Smooth muscle cell of the brain vasculature (primary cell): ENCODE data around the gene PLEKHJ1.

Experiments used
- DNase-seq: peaks from one replicate; pipeline ENCODE4 v3.0.0-alpha.2; 2012; ENCODE audit warnings: low read depth, low spot score

The PLEKHJ1 gene

DNA sequence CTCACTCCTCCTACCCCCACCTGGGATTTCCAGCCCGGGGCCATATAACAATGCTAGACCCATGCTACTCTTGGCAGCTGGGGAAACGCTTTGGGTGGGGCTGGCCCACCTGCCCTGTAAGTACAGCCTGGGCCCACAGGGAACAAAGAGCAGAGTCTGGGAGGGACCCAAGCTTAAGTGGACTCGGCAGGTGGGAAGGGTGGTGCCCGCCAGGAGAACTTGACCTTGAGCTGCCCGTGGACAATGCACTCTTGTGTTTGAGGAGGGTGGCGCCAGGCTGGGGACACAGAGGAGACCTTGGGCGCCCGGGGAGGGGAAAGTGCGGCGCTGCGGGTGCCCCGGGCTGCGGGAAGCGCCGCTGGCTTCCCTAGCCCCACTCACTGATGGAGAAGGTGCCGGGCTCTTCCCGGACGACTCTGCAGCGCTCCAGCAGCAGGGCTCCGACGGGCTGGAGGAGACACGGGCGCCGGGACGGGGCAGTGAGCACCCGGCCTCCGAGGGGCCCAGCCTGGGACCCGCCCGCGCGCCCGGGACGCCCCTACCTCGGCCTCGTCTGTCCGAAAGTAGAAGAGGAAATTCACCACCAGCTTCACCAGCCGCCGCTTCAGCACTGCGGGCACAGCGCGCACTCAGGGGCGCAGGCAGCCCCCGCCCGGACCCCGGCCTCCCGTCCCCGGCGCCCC, 607 bp downstream of the PLEKHJ1 start:
- DNase-seq: no peak

DNA sequence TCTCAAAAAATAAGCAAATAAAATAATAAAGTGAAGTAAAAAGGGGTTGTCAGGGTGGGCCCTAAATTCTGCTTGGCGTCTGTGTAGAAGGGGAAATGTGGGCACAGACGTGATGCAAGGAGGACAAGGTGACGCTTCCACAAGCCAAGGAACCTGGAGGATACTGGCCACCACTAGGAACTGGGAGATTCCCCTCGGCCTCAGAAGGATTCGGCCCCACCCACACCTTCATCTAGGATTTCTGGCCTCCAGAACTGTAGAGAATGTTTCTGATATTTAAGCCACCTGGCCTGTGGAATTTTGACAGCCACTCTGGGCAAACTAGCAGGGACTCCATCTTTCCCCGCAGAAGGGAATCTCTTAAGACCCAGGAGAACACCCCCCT, 1.1 kb downstream of the PLEKHJ1 start:
- DNase-seq: no peak

DNA sequence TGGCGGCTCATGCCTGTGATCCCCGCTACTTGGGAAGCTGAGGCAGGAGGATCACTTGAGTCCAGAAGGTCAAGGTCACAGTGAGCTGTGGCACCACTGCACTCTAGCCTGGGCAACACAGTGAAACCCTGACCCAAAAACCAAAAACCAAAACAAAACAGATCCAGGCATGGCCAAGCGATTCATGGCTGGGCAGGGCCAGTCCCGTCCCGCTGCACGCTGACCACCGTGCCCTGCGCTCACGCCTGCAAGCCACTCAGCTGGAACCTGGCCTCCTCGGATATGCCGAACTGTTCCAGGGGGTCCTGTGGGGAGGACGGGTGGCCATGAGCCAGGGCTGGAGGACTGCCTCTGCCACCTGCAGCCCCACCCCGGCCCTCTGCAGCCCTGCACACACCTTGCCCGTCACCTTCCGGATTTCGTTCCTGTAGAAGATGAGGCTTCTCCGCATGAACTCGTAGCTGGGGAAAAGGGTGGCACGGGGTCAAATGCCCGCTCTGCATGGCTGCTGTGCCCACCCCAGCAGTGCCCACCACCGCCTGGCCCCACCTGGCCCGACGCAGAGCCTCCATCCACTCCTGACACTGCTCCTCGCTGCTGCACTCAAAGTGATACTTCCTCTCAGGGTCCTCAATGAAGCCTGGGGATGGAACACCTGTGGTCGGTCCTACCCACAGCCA, 2.4 kb downstream of the PLEKHJ1 start:
- no peak for DNase-seq

DNA sequence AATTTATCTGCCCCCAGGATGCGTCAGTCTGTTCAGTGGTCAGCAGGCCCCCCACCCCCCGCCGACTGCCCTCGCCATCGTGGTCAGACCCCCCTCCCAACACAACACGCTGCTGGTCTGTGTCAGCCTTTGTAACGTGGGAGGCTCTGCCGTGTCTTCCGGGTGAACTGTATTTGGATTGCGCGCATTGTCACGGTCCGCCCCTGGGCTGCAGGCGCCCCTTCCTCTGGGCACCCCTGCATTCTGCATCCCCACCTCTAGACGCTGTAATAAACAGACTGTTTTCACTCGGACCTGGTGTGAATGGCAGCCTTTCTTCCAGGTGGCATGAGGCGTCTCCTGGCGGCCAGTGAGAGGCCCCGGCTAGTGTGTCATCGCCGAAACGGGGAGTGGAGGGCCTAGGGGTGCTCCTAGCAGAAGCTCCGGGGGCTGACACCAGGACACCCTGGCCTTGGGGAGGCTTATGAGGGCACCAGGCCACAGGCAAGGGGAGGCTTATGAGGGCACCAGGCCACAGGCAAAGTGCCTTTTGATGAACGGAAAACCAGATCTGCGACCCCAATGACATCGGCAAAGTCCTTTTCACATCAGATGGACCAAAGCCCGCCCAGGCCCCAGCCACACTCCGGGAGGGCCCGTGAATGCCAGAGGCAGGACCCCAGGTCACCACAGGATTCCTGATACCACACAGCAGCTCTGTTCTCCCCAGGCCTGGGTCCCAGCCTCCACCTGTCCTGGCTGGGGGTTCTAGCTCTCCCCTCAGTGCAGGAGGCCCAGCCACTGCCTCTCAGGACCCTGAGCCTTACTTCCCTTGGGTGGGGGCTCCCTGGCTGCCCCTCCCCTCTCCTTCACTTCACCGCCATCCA, 3.6 kb downstream of the PLEKHJ1 start:
- DNase-seq: no peak

DNA sequence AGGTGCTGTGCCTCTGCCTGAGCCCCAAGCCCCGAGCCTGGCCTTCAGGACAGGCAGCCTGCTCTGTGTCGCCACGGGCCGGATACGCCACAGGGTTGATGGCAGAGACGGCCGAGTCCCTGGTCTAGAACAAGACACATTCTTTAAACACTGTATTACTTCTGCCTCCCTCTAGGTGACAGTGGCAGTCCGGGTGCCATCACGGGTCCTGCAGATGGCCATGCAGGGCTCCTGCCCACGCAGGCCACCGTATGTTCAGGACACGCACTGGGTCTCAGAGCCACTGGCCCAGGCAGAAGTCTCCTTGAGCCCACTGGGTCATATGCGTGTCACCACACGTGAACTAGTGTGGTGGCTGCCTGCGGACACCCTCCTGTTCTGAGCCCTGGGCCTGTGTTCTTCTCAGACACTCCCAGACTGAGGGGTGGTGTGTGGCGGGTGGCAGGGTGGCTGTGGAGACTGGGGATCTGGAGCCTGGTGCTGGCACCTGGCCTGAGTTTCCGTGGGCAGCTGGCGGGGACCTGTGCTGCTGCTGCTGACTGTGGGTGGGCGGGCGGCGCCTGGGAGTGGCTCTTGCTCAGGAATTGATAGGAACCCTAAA, 4.4 kb downstream of the PLEKHJ1 start:
- DNase-seq: no peak

DNA sequence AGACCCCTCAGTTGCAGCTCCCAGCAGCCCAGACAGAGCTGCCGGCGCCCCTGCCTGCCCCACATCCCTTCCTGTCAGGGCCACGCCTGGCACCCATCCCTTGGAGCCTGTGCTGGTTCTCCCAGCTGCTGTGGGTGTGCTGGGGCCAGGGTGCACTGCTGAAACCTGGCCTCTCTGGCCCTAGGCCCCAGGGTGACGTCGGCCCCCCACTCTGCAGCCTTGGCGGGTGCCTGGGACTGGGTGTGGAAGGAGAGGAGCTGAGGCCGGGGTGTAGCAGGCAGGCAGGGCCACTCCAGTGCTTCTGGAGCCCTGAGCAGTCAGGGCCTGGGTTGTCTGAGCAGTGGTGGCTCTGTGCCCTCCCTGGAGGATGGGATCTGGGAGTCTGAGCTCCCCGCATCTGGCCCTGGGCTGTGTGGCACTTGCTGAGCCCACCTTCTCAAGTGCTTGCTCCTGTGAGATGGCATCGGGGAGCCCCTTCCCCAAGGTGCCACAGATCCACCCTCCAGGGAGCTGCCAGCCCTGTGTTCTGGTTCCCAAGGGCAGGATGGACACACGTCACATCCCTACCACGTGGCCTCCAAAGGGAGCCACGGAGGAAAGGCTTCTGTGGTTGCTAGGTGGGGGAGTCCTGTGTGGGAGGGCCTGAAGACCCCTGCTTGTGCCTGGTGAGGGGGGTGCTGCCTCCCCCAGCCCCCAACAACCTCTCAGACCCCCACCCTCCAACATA, 5.2 kb downstream of the PLEKHJ1 start:
- no peak for DNase-seq

DNA sequence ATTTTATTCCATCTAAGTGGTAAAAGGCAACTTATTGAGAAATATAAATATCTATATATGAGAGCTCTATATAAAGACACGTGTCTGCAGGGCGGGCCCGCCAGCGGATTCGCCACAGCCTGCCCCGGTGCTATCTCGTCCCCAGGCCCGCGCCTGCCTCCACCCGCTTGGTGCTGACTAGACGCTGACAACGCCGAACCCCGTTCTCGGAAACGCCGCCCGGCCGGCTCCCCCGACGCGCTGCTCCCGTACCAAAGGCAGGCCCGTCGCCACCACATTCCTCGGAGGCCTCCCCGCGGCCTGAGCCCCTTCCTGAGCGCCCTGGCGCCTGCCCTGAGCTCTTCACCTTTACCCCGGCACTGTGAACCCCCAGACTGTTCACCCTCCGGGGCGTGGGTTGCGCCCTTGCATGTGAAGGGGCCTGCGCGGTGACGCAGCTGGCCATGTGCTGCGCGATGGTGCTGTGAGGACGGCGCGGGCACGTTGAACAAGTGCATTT, 6.0 kb downstream of the PLEKHJ1 start:
- no peak for DNase-seq

DNA sequence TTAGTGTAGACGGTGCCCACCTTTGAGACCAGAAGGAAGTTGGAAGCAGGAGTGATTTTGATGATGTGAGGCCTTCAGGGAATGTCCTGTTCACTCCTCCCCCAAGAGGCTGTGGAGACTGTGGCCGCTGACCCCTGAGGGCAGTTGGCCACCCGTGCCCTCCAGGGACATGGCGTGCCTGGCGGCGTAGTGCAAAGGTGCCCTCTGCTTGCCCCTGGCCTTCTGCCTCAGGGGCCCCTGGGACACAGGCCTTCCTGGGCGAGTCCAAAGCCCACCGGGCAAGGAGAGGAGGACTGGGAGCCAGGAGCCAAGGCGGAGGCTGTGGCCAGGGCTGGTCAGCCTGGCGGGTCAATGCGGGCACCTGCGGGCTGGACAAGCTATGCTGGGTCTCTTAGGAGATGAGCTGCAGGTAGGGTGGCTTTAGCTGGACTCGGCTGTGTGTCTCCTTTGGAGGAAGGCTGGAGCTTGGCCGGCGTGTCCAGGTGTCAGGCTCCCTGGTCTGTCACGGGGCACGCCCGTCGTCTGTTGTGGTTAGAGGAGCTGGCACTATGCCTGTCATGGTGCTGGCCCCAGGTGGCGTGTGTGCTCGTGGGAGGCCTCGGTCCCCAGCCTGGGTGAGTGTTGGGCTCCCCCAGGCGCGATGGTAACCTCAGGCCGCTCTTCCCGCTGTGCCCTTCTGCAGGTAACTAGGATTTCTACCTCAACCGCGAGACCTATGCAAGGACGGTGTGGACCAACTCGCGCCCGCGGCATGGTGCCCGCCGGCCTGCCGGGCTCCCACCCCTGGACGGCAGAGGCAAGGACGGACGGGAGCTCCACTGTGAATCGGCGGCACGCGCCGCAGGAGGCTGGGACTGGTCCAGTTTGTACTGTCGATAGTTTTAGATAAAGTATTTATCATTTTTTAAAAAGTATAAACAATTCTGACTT, 6.8 kb downstream of the PLEKHJ1 start:
- DNase-seq: no peak

DNA sequence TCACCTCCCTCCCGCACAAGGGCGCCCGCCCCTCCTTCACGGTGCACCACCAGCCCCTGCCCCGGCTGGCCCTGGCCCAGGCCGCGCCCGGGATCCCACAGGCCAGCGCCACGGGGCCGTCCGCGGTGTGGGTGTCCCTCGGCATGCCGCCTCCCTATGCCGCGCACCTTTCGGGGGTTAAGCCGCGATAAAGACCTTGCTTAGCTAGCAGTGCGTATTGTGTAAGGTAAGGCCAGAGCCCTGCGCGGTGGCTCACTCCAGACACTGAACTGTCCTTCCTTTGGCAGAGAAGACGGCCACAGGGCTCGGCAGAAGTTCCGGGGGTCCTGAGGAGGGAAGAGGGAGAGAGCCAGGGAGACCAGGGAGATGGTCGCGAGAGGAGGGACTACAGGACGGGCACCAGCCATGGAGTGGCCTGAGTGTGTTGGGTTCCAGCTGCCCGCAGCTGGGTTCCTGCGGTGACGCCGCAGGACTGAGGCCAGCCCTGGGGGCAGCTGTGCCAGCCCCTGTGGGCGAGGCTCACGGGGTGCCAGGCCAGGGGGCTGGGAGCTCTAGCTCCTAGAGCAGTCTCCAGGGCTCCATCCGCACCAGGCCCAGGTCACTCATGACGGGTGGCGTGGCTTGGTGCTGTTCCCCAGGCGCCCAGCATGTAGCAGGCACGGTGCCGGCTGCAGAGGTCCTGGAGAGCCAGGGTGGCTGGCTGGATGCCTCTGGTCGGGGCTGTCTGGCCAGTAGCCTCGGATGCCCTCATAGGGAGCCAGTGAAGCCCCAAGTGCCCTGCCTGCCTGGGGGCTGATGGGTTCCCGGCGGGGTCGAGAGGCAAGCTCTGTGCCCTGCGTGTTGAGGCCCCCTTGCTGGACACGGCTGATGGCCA, 7.7 kb downstream of the PLEKHJ1 start:
- no peak for DNase-seq

DNA sequence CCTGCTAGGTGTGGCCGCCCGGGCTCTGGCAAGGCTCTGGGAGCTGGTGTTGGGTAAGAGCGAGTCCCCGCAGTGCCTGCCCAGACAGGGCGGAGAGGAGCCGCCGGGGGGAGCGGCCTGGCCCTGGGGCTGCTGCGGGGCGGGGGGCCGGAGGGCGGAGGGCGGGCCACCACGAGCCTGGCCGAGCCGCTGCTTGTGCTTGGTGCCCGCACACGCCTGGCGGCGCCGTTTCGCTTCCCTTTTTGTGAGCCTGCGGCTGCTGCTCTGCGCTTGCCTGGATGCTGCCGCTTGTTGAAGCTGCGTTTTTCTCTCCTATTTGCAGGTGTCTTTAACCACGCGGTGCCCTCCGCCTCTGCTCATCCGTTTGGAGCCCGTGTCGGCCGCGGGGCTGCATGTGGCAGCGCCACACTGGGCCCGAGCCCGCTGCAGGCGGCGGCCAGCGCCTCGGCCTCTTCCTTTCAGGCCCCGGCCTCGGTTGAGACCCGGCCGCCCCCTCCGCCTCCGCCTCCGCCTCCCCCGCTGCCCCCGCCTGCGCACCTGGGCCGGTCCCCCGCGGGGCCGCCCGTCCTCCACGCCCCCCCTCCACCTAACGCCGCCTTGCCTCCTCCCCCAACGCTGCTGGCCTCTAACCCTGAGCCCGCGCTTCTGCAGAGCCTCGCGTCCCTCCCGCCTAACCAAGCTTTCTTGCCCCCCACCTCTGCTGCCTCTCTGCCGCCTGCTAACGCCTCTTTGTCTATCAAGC, 8.5 kb downstream of the PLEKHJ1 start:
- no peak for DNase-seq

DNA sequence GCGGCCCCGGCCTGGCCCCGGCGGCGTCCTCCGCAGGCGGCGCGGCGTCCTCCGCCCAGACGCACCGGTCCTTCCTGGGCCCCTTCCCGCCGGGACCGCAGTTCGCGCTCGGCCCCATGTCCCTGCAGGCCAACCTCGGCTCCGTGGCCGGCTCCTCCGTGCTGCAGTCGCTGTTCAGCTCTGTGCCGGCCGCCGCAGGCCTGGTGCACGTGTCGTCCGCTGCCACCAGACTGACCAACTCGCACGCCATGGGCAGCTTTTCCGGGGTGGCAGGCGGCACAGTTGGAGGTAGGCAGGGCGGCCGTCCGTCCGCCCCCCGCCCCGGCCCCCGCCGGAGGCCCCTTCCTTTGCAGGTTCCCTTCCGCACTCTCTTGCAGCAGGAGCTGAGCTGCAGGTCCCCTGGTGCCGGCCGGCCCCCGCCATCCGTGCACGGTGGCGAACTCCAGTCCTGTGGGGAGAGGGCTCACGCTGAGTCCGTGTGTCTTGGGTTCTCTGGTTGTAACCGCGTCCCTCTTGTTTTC, 9.2 kb downstream of the PLEKHJ1 start:
- DNase-seq: no peak

DNA sequence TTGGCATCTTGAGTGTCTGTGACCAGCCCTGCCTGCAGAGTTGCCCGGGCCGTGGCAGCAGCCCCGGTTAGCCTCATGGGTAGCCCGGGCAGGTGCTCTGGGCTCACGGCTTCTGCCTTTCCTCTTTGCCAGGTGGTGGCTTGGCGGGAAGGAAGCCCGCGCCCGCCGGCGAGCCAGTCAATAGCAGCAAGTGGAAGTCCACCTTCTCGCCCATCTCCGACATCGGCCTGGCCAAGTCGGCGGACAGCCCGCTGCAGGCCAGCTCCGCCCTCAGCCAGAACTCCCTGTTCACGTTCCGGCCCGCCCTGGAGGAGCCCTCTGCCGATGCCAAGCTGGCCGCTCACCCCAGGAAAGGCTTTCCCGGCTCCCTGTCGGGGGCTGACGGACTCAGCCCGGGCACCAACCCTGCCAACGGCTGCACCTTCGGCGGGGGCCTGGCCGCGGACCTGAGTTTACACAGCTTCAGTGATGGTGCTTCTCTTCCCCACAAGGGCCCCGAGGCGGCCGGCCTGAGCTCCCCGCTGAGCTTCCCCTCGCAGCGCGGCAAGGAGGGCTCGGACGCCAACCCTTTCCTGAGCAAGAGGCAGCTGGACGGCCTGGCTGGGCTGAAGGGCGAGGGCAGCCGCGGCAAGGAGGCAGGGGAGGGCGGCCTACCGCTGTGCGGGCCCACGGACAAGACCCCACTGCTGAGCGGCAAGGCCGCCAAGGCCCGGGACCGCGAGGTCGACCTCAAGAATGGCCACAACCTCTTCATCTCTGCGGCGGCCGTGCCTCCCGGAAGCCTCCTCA, 9.9 kb downstream of the PLEKHJ1 start:
- no peak for DNase-seq

DNA sequence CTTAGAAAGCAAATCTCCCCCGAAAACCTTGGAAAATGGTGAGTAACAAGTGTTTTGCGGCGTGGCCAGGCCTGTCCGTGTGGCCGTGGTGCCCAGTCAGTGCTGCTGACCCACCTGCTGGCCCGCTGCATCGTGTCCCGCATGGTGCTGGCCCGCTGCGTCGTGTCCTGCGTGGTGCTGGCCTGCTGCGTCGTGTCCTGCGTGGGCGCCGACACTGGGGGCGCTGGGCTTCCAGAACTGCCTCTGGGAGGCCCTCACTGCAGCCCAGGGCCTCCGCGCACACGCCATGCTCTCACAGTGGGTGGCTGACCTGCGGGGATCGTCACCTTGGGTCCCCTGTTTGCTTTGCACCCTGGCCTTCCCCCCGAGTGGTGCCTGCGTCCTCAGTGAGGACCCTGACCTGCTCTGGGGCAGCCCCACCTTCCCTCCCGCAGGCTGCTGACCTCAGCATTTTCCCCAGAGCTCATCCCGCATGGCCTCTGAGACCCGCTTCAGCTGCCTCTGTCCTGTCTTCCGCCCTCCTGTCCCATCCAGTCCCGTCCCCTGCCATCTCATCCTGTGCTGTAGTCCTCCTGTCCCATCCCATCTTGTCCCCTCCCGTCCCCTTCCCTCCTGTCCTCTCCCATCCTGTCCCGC, 10.6 kb downstream of the PLEKHJ1 start:
- DNase-seq: no peak

DNA sequence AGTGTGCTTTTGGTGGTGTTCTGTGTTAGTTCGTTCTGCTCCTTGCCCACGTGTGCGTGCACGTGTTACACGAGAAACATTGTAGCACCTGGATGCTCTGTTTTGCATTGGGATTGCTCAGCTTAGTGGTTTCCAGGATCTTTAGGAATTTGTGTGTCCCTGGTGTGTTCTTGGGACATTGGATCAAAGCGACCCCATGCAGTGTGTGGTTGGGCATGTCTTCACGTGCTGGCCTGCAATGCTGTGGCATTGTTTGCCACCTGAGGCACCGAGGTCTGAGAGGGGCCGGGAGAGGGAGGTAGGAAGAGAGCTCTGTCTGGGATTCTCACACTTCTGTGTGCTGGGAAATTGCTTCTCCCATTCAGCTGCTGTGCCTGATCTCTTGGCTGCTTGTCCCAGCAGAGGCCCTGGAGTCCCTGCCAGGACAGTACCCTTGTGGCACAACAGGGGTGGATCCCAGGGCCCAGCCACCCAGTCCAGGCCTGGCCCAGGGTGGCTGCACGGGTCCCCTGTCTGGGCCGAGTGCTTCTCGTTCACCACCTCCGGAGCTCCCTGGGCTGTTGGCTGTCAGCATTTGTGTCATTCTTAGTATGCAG, 11.3 kb downstream of the PLEKHJ1 start:
- DNase-seq: no peak

DNA sequence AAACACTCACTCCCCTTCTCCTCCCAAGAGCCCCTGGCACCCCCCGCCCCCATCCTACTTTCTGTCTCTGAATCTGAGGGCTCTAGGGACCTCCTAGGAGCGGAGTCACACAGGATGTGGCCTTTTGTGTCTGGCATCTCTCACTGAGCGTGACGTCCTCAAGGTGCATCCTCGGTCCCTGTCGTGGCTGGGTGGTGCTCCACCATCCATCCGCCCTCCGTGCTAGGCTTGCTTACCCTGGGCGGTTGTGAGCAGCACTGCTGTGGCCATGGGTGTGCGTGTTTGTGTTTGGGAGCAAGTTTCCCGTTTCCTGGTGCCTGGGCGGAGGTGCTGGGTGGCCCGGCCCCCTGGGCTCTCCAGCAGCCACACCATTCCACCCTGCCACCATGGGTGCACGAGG, 12.2 kb downstream of the PLEKHJ1 start:
- no peak for DNase-seq

DNA sequence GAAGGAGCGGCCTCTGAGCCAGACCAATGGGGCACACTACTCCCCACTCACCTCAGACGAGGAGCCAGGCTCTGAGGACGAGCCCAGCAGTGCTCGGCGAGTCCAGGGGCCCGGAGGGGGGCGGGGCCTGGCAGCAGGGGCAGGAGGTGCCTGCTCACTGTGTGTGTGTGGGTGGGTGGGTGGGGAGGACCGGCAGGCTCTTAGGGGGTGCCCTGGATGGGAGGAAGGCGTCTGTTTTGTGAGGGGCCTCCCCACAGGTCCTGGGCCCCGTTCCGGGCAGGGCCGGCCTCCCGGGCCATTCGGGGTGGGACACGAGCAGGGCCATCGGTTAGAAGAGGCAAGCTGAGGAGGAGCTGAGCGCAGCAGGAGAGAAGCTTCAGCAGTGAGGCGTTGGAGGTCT, 12.7 kb downstream of the PLEKHJ1 start:
- DNase-seq: no peak

DNA sequence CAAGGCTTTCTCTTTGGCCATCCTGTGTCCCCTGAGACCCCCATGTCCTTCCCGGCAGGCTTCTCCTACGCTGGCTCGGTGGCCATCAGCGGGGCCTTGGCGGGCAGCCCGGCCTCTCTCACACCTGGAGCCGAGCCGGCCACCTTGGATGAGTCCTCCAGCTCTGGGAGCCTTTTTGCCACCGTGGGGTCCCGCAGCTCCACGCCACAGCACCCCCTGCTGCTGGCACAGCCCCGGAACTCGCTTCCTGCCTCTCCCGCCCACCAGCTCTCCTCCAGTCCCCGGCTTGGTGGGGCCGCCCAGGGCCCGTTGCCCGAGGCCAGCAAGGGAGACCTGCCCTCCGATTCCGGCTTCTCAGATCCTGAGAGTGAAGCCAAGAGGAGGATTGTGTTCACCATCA, 14.2 kb downstream of the PLEKHJ1 start:
- no peak for DNase-seq
